ENCODE data around the gene BCAS1.
"Not testable (repeated sequence)": the region's sequence is repeated elsewhere in the genome, so short reads cannot be mapped to it uniquely, and the experiment has no call there.

DNA sequence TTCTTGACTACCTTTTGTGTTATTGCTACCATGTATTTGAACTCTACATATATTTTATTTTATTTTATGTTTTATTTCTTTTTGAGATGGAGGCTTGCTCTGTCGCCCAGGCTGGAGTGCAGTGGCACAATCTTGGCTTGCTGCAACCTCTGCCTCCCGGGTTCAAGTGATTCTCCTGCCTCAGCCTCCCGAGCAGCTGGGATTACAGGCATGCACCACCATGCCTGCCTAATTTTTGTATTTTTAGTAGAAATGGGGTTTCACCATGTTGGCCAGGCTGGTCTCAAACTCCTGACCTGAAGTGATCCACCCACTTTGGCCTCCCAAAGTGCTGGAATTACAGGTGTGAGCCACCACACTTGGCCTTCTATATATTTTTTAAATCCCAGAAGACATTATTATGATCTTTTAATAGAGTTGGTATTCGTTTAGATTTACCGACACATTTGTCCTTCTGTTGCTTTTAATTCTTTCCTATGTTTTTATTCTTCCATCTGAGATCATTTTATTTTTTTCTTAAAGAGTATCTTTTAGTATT lies 137.7 kb downstream of the BCAS1 start:
- TF ChIP-seq, protein P1, sequence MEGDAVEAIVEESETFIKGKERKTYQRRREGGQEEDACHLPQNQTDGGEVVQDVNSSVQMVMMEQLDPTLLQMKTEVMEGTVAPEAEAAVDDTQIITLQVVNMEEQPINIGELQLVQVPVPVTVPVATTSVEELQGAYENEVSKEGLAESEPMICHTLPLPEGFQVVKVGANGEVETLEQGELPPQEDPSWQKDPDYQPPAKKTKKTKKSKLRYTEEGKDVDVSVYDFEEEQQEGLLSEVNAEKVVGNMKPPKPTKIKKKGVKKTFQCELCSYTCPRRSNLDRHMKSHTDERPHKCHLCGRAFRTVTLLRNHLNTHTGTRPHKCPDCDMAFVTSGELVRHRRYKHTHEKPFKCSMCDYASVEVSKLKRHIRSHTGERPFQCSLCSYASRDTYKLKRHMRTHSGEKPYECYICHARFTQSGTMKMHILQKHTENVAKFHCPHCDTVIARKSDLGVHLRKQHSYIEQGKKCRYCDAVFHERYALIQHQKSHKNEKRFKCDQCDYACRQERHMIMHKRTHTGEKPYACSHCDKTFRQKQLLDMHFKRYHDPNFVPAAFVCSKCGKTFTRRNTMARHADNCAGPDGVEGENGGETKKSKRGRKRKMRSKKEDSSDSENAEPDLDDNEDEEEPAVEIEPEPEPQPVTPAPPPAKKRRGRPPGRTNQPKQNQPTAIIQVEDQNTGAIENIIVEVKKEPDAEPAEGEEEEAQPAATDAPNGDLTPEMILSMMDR (IDR thresholded peaks at IDR 0.05): not testable (repeated sequence)
- TF ChIP-seq EP300, POLR2AphosphoS5 (IDR thresholded peaks at IDR 0.05): not testable (repeated sequence)
